Skeletal muscle tissue (tissue), 4 donors: ENCODE measurements around the gene MCOLN2. TPM values are rescaled to one million over a fixed set of nuclear protein-coding genes. Genes with fewer than 3 reads are reported as not detected.
"Not testable (repeated sequence)": the region's sequence is repeated elsewhere in the genome, so short reads cannot be mapped to it uniquely, and the experiment has no call there.

Experiments used
- H3K27ac ChIP-seq: one replicate; pipeline ENCODE4 v1.7.0; 2013; ENCODE audit warnings: mild to moderate bottlenecking, low read depth, low read length, inconsistent platforms
- H3K27me3 ChIP-seq, 3 donors: one replicate each; pipeline ENCODE4 v1.7.0; 2013; ENCODE audit warnings: low read length in 3 of 3; ENCODE audit not compliant: control insufficient read depth in 3 of 3, insufficient read depth in 3 of 3
- H3K36me3 ChIP-seq, 3 donors: one replicate each; pipeline ENCODE4 v1.7.0; 2013; ENCODE audit warnings: low read length in 3 of 3; ENCODE audit not compliant: control insufficient read depth in 3 of 3, insufficient read depth in 3 of 3
- H3K4me1 ChIP-seq, 3 donors: one replicate each; pipeline ENCODE4 v1.7.0; 2013; ENCODE audit warnings: low read length in 3 of 3, mild to moderate bottlenecking in 3 of 3; ENCODE audit not compliant: control insufficient read depth in 3 of 3, insufficient read depth in 3 of 3
- H3K4me3 ChIP-seq, 3 donors: one replicate each; pipeline ENCODE4 v1.7.0; 2013; ENCODE audit warnings: low read length in 3 of 3
- H3K9ac ChIP-seq, 3 donors: one replicate each; pipeline ENCODE4 v1.7.0; 2013; ENCODE audit warnings: low read length in 3 of 3, mild to moderate bottlenecking in 3 of 3, moderate library complexity in 2 of 3, low read depth in 1 of 3
- H3K9me3 ChIP-seq, 3 donors: one replicate each; pipeline ENCODE4 v1.7.0; 2013; ENCODE audit warnings: low read length in 3 of 3; ENCODE audit not compliant: control insufficient read depth in 3 of 3
- total RNA-seq: library from RNA; depleted of rRNA; stranded (reverse); fragments of >200 nt; gene quantifications from one replicate; pipeline ENCODE4 v1.2.3, GENCODE V29; 2014
- donor health status: Osteomylitis.

Gene MCOLN2
- total RNA-seq, 1 donor from 2014 or later: not detected

DNA sequence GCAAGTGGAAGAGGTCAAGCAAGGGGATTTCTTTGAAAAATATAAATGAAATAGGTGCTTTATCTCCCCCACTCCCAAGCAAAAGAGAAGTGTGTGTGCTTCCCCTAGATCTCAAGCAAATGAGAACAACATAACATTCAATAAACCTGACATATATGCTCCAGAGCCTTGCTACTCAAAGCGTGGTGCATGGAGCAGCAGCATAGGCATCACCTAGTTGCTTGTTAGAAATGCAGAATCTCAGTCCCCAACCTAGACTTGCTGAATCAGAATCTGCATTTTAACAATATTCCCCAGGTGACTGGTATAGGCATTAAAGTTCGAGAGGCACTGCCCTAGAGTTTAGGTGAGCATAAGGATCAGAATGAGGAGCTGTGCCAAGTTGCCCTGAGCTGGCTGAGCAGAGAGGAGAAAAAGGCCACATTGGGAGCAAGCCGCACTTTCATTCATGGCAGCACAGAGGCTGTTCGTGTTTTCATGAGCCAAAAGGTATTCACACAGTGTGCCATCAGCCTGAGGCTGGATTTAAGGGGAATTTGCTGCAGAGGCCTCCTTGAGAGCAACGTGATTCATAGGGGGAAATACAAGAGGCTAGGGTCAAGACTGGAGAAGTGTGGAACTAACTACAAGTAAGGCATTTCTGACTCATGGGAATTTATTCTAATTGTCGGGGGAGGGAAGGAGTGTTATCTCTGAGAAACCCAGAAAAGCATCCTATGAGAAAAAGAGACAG is 89.7 kb downstream of the MCOLN2 start:
- peaks cover 0 to 3% (median 0%) of the 10 kb centered on the region in 3 donors for H3K27me3 ChIP-seq

DNA sequence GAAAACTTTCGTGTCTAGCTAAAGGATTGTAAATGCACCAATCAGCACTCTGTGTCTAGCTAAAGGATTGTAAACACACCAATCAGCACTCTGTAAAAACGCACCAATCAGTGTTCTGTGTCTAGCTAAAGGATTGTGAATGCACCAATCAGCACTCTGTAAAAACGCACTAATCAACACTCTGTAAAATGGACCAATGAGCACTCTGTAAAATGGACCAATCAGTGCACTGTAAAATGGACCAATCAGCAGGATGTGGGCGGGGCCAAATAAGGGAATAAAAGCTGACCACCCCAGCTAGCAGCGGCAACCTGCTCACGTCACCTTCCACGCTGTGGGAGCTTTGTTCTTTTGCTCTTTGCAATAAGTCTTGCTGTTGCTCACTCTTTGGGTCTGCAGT is 94.2 kb downstream of the MCOLN2 start:
- H3K4me3 ChIP-seq, H3K4me1 ChIP-seq, H3K27me3 ChIP-seq, H3K27ac ChIP-seq, H3K36me3 ChIP-seq, H3K9ac ChIP-seq, H3K9me3 ChIP-seq: not testable (repeated sequence)

More for the DNA sequence above, 89.7 kb downstream of the MCOLN2 start:
- no peaks in the 10 kb centered on the region for H3K36me3 ChIP-seq
- no peak overlapping the region for H3K9ac ChIP-seq
- H3K9me3 ChIP-seq: peaks cover 0 to 2% (median 0%) of the 10 kb centered on the region in 3 donors
- H3K4me3 ChIP-seq: no peak overlapping the region
- H3K4me1 ChIP-seq: no peaks in the 10 kb centered on the region
- H3K27ac ChIP-seq: no peak overlapping the region

DNA sequence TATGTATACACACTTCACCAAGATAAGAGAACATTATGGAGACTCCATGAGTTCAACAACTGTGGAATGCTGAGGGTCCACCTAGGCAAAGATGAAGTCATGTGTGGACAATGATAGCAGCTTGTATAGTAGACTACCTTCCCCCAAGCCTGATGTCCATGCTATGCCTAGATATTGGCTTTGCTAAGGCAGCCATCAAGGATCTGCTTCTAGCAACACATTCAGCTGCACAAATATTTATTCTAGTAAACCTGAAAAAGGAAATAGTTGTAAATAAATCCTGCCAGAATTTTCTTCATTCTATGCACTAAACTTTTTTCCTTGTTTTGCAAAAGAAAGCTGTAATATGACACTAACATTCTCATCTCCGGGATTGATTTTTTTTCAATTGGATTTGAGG is 96.9 kb downstream of the MCOLN2 start:
- H3K36me3 ChIP-seq: no peaks in the 10 kb centered on the region
- H3K4me1 ChIP-seq: no peaks in the 10 kb centered on the region
- no peak overlapping the region for H3K4me3 ChIP-seq
- peaks cover 0 to 6% (median 3%) of the 10 kb centered on the region in 3 donors for H3K27me3 ChIP-seq
- H3K9ac ChIP-seq: no peak overlapping the region
- H3K27ac ChIP-seq: no peak overlapping the region
- H3K9me3 ChIP-seq: peaks cover 0 to 2% (median 0%) of the 10 kb centered on the region in 3 donors

DNA sequence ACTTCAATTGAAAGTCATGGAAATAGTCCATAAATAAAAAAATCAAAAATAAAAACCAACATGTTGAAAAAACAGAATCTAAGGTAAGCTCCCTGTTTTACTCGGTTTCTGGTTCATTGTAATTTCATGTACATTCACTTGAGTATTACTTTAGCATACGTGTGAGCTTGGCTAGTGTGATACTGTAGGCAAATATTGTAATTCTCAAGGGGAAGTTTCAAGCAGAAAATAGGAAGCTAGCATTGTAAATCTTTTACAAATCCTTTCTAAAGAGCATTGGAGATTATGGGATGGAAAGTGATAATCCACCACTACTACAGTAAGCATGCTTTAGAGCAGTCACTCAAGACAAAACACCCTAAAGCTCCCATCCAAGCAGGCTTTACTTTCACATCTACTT is 100.6 kb downstream of the MCOLN2 start:
- H3K27me3 ChIP-seq: peaks cover 15 to 30% (median 16%) of the 10 kb centered on the region in 3 donors
- no peaks in the 10 kb centered on the region for H3K4me1 ChIP-seq
- H3K27ac ChIP-seq: no peak overlapping the region
- H3K36me3 ChIP-seq: no peaks in the 10 kb centered on the region
- no peaks in the 10 kb centered on the region for H3K9me3 ChIP-seq
- H3K9ac ChIP-seq: no peak overlapping the region
- H3K4me3 ChIP-seq: no peak overlapping the region

DNA sequence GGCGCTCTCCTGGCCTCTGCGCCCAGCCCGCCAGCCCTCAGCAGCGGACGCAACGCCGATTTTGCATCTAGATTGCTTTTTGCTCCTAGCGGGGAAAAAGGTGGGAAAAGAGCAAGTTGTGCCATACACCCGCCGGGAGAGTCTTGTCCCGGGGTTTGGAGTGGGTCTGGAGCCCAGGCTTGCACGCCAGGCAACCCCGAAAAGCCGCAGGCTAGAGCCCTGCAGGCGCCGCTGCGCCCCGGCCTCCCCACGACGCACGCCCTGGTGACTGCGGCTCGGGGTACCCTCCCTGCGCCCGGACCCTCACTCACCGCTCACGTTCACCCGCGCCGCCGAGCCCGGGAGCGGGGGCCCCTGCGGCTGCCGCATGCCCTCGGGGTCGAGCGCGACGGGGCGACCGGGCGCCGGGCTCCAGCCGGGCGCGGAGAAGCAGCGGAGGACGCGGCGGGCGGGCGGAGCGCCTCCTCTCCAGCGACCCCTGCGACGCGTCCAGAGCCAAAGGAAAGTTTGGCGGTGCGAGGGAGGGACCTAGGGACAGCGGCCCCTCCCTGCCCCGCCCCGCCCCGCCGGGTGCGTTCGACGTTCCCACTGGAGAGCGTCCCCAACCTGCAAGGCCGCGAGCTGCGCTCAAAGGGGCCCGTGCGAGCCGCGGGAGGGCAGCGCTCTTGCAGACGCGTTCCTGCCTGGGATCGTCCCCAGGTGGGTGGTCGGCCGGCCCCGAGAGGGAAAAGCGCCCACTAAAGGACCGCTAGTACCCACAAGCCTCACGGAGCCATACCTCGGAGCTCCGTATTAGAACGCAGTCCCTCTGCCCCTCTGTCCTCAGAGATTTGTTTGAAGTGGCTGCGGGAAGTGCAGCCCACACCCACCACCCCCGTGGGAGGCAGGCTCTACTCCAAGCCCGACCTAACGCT is 104.0 kb downstream of the MCOLN2 start, which contains the start of gene LPAR3:
LPAR3 (minus strand) TSS at position 502 of the 914 bp plus-strand sequence. CDS start 27,086 bp downstream, outside the sequence.
- Histone ChIP-seq H3K4me1 (no peaks in the 10 kb centered on the region), H3K27me3 (peaks cover 15 to 31% (median 16%) of the 10 kb centered on the region in 3 donors), H3K9me3 (no peaks in the 10 kb centered on the region), H3K4me3 (no peak within 1 kb of the TSS), H3K36me3 (no peaks in the 10 kb centered on the region), H3K9ac (no peak within 1 kb of the TSS), H3K27ac (no peak within 1 kb of the TSS)

DNA sequence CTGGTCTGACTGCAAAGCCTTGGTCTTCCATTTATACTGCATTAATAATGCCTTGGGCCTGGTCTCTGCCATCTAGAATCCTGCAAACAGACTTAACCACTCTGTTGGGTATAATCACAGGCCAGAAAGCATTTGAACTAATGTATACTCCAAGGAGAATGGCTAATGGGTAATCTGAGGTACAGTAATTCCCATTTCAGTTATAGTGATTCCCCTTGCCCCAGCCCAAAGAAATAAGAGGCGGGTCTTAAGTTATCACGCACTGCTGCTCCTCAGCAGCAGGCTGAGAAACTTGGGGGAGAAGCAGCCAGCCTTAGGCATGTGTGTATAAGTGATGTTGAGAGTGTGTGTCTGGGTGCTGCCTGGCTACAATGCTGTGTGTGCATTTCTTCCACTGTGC is 106.3 kb downstream of the MCOLN2 start:
- H3K4me3 ChIP-seq: no peak overlapping the region
- H3K9ac ChIP-seq: no peak overlapping the region
- H3K27me3 ChIP-seq: peaks cover 12 to 31% (median 16%) of the 10 kb centered on the region in 3 donors
- H3K4me1 ChIP-seq: no peaks in the 10 kb centered on the region
- H3K36me3 ChIP-seq: no peaks in the 10 kb centered on the region
- no peak overlapping the region for H3K27ac ChIP-seq
- no peaks in the 10 kb centered on the region for H3K9me3 ChIP-seq

DNA sequence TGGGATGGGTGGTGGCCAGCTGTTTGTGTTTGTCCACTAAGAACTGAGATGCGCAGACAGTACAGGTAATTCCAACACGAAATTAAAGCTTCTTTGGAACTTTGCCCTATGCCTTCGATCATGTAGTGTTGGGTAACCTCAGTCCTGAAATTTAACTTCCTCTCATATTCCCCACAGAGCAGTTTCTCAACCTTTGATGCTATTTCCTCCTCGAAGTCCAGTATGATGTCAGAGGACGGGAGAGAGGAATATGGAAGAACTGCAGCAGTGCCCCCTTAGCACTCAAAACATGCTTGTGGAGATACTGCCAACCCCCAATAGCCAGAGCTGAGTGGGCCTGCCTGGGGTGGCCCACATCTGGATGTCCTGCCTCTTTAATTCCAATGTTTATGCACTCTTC is 107.5 kb downstream of the MCOLN2 start:
- H3K9me3 ChIP-seq: no peaks in the 10 kb centered on the region
- no peaks in the 10 kb centered on the region for H3K4me1 ChIP-seq
- H3K4me3 ChIP-seq: no peak overlapping the region
- H3K27me3 ChIP-seq: peaks cover 12 to 25% (median 16%) of the 10 kb centered on the region in 3 donors
- H3K36me3 ChIP-seq: no peaks in the 10 kb centered on the region
- H3K9ac ChIP-seq: no peak overlapping the region
- no peak overlapping the region for H3K27ac ChIP-seq

DNA sequence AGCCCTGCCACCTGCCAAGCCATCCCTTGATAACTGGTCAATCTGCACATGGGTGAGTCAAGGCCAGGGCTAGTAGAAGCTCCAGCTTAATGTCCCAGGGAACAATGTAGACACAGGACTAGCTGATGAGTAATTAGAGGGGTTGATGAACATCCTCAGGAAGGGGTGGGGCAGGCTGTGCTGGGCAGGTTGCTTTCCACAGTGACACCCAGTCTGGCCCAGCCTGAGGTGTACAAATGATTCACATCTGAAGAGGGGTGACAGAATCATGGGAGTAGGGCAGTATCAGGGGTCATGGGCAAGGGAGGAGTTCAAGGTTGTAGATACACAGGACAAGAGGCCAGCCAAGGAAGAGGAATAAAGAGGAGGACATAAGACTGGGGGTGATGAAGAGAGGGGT is 108.2 kb downstream of the MCOLN2 start:
- no peak overlapping the region for H3K27ac ChIP-seq
- no peak overlapping the region for H3K4me3 ChIP-seq
- H3K9me3 ChIP-seq: no peaks in the 10 kb centered on the region
- H3K4me1 ChIP-seq: no peaks in the 10 kb centered on the region
- H3K27me3 ChIP-seq: peaks cover 12 to 22% (median 13%) of the 10 kb centered on the region in 3 donors
- H3K9ac ChIP-seq: no peak overlapping the region
- H3K36me3 ChIP-seq: no peaks in the 10 kb centered on the region

DNA sequence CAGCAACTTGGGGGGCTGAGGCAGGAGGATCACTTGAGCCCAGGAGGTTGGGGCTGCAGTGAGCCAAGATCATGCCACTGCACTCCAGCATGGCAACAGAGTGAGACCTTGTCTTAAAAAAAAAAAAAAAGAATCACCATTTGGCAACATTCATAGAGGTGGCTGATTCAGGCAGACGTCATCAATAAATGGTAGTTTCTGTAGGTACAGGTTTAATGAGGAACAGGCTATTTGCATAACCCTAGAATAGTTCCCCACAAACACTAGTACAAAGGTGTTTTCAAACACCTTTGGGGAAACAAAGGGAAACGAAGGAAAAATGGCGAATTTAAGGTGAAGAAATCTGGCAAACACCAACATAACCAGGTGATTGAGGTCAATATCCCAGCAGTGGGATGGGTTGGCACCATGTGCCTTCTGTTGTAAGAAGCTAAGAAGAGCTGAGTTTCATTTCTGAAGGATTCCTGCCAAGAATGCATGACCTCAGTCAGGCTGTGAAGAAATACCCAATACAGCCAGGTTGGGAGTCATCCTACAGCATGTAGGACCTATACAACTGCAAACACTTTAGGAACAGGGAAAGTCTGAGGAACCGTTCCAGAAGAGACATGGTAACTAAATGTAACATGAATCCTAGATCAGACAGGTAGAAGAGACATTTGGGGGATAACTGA is 109.5 kb downstream of the MCOLN2 start:
- Histone ChIP-seq H3K4me1 (no peaks in the 10 kb centered on the region), H3K27me3 (peaks cover 2 to 9% (median 3%) of the 10 kb centered on the region in 3 donors), H3K9ac (no peak overlapping the region), H3K9me3 (no peaks in the 10 kb centered on the region), H3K36me3 (no peaks in the 10 kb centered on the region), H3K4me3 (no peak overlapping the region), H3K27ac (no peak overlapping the region)
